OCI-LY3 (cell line): ENCODE results near the gene HCFC1R1.

ENCODE experiments used
- EZH2phosphoT487 ChIP-seq: fragments of 200-600 bp; shearing (Covaris generic); IDR thresholded peaks from 2 replicates; pipeline ENCODE4 v1.6.1; 2018; ENCODE audit warnings: antibody characterized with exemption, mixed run types, low read depth
- TF ChIP-seq, protein P1 (sequence below): fragments of 200-600, 300-600 bp; sonication (generic); IDR thresholded peaks from 2 replicates; pipeline ENCODE4 v1.5.1; 2014; ENCODE audit warnings: antibody characterized with exemption, low read length, low read depth

- TF ChIP-seq, protein P1, sequence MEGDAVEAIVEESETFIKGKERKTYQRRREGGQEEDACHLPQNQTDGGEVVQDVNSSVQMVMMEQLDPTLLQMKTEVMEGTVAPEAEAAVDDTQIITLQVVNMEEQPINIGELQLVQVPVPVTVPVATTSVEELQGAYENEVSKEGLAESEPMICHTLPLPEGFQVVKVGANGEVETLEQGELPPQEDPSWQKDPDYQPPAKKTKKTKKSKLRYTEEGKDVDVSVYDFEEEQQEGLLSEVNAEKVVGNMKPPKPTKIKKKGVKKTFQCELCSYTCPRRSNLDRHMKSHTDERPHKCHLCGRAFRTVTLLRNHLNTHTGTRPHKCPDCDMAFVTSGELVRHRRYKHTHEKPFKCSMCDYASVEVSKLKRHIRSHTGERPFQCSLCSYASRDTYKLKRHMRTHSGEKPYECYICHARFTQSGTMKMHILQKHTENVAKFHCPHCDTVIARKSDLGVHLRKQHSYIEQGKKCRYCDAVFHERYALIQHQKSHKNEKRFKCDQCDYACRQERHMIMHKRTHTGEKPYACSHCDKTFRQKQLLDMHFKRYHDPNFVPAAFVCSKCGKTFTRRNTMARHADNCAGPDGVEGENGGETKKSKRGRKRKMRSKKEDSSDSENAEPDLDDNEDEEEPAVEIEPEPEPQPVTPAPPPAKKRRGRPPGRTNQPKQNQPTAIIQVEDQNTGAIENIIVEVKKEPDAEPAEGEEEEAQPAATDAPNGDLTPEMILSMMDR = no peak
- no peak for TF ChIP-seq EZH2phosphoT487
These were observed 23.1 kb upstream of the HCFC1R1 start for GRCh38 chr16:3046641-3047386.
